GM12878 (cell line): Measurements from ENCODE around the gene MEIS2. TPM values are rescaled to one million over a fixed set of nuclear protein-coding genes. Genes with fewer than 3 reads are reported as not detected.

Experiments used
- ATAC-seq: fragments of 200-7000 bp; cut with Tn5 transposase; 3 replicates; pipeline ENCODE4 v1.9.1; 2020; ENCODE audit warnings: mild to moderate bottlenecking, moderate library complexity
- BruUV-seq: library from RNA; stranded (reverse); fragments of 400-500 nt; replicated peaks from 2 replicates; lab custom pipeline; 2021; lab: Mats Ljungman, UMichigan
- CTCF ChIA-PET: fragments of 300-600 bp; sonication (Branson Sonifier 250); formaldehyde crosslinking; extraction: SDS; loops from one replicate; lab custom pipeline; 2021; ENCODE audit warnings: inconsistent platforms; lab: Yijun Ruan, JAX
- POLR2A ChIA-PET: fragments of 350-600 bp; formaldehyde crosslinking; extraction: SDS; loops from one replicate; lab custom pipeline; 2021; ENCODE audit warnings: inconsistent platforms; lab: Charles Lee
- RAD21 ChIA-PET: fragments of 300-600 bp; sonication (Branson Sonifier 250); formaldehyde crosslinking; loops from one replicate; lab custom pipeline; 2023; ENCODE audit warnings: antibody characterized with exemption; ENCODE audit not compliant: unreplicated experiment; lab: Charles Lee
- SMC1A ChIA-PET: fragments of 300-600 bp; sonication (Branson Sonifier 250); formaldehyde crosslinking; loops from one replicate; lab custom pipeline; 2023; ENCODE audit not compliant: unreplicated experiment, uncharacterized antibody; lab: Charles Lee
- DNase-seq: peaks from one replicate; pipeline ENCODE4 v3.0.0-alpha.2; 2011; ENCODE audit warnings: low read depth, low spot score
- FAIRE-seq: peaks from 3 replicates; lab custom pipeline; 2011; peaks lifted over from hg19 to GRCh38; lab: Jason Lieb, UNC
- H2AFZ ChIP-seq: 2 replicates; pipeline ENCODE4 v1.6.0; 2011; ENCODE audit warnings: low read depth, low read length, control low read depth; ENCODE audit not compliant: control insufficient read depth
- H3K27ac ChIP-seq: 2 replicates; pipeline ENCODE4 v1.5.1; 2011; ENCODE audit warnings: control low read depth; ENCODE audit not compliant: control insufficient read depth, insufficient read depth
- H3K27me3 ChIP-seq, 2 experiments: replicated peaks in 1 of 2; 2 replicates each; pipeline versions ENCODE4 v1.6.0 to v1.6.1; 2011; ENCODE audit warnings: low read length in 1 of 2; ENCODE audit not compliant: control insufficient read depth in 2 of 2, insufficient read depth in 2 of 2
- H3K36me3 ChIP-seq, 2 experiments: 2 replicates each; pipeline ENCODE4 v1.5.1; 2011; ENCODE audit warnings: low read length in 1 of 2; ENCODE audit not compliant: control insufficient read depth in 2 of 2, insufficient read depth in 2 of 2
- H3K4me1 ChIP-seq: 2 replicates; pipeline ENCODE4 v1.6.1; 2011; ENCODE audit warnings: mild to moderate bottlenecking, low read length, moderate library complexity, mixed read lengths; ENCODE audit not compliant: control insufficient read depth, insufficient read depth
- H3K4me2 ChIP-seq: 2 replicates; pipeline ENCODE4 v1.6.0; 2011; ENCODE audit warnings: control low read depth; ENCODE audit not compliant: control insufficient read depth, insufficient read depth
- H3K4me3 ChIP-seq: fragments of 200-600 bp; sonication (generic); 2 replicates; pipeline ENCODE4 v1.5.1; 2016
- H3K79me2 ChIP-seq: 2 replicates; pipeline ENCODE4 v1.6.0; 2011; ENCODE audit warnings: low read length; ENCODE audit not compliant: control insufficient read depth, insufficient read depth
- H3K9ac ChIP-seq: 2 replicates; pipeline ENCODE4 v1.8.0; 2011; ENCODE audit warnings: low read length, control low read depth, mixed read lengths; ENCODE audit not compliant: control insufficient read depth, insufficient read depth
- H3K9me3 ChIP-seq: replicated peaks from 3 replicates; pipeline ENCODE4 v1.5.1; 2011; ENCODE audit warnings: mild to moderate bottlenecking, low read length; ENCODE audit not compliant: control insufficient read depth, insufficient read depth
- H4K20me1 ChIP-seq: 2 replicates; pipeline ENCODE4 v1.6.0; 2011; ENCODE audit not compliant: control insufficient read depth, insufficient read depth
- CTCF ChIP-seq, 3 experiments: IDR thresholded peaks in 2 of 3; conservative IDR thresholded peaks in 1 of 3; 2 replicates each; pipeline ENCODE4 v1.5.1; 2011; ENCODE audit warnings: low read depth in 3 of 3, low read length in 3 of 3, mild to moderate bottlenecking in 3 of 3, control low read depth in 2 of 3, moderate library complexity in 2 of 3, inconsistent platforms in 1 of 3, mixed read lengths in 1 of 3; ENCODE audit not compliant: control insufficient read depth in 2 of 3, insufficient read depth in 1 of 3; ENCODE audit errors: extremely low read depth in 1 of 3
- RAD21 ChIP-seq: IDR thresholded peaks from 2 replicates; pipeline ENCODE4 v1.6.1; 2011; ENCODE audit warnings: mild to moderate bottlenecking, low read depth, low read length, moderate library complexity; ENCODE audit not compliant: insufficient read depth
- WGBS: methylation state at CpG from one replicate; pipeline ENCODE4 v1.1.6; 2016; ENCODE audit warnings: low lambda C conversion rate; ENCODE audit not compliant: insufficient replicate concordance, insufficient coverage; ENCODE audit errors: missing lambda C conversion rate; 5-methylcytosine and 5-hydroxymethylcytosine counted together
- in situ Hi-C: fragments of 300-500 bp; cut with MboI; formaldehyde crosslinking; loops from 9 replicates; pipeline ENCODE4 v1.14.3; 2018; ENCODE audit warnings: mixed read lengths
- intact Hi-C: fragments of 100-400 bp; cut with micrococcal nuclease; formaldehyde crosslinking; loops from one replicate; pipeline ENCODE4 v1.14.2; 2022; ENCODE audit not compliant: unreplicated experiment
- polyA plus RNA-seq, 11 experiments: library from polyadenylated mRNA; depleted of rRNA in 4 of 11; unstranded in 6 of 11; stranded (reverse) in 5 of 11; fragments of >200 nt; fragmentation: Nextera tagmentation in 4 of 11; fragmentation: Illumina TruSeq in 1 of 11; extraction: Ambion mirVana in 4 of 11; extraction: Trizol in 1 of 11; gene quantifications; 1 replicate in 1 of 11; 2 replicates in 10 of 11; pipeline versions ENCODE4 v1.2.1 to v1.2.3, GENCODE V29; 2011 to 2016; ENCODE audit warnings: inconsistent platforms in 2 of 11, missing spikeins in 2 of 11, low read depth in 1 of 11
- total RNA-seq, 4 experiments: library from RNA; depleted of rRNA in 3 of 4; stranded (reverse); fragments of >200 nt in 3 of 4; fragmentation: Illumina TruSeq in 1 of 4; extraction: Trizol in 1 of 4; gene quantifications; 2 replicates each; pipeline versions ENCODE4 v1.2.1 to v1.2.3, GENCODE V29; 2013 to 2021
- TF ChIP-seq, protein P1 (sequence below): fragments of 450-650 bp; IDR thresholded peaks from 2 replicates; pipeline ENCODE4 v1.6.1; 2018; ENCODE audit warnings: borderline replicate concordance, mild to moderate bottlenecking; ENCODE audit not compliant: partially characterized antibody

MEIS2 gene
- total and polyA plus RNA-seq, 10 of the 15 experiments (the other 5 are each of a cell fraction or from before 2014, with no cell fraction given): 9.2 to 54.0 (median 20.4) TPM

- peaks cover 4% of the 10 kb centered on the region; the same call in 1 of the 2 replicates for H3K4me1 ChIP-seq
- FAIRE-seq (no peak), ATAC-seq (peak; percentile 48), DNase-seq (no peak)
- H3K79me2 ChIP-seq: no peaks in the 10 kb centered on the region
- no peak overlapping the region for H3K4me3 ChIP-seq
- WGBS: 9% methylated on average over 1 of the region's 1 CpG
- H3K9me3 ChIP-seq: no peaks in the 10 kb centered on the region
- TF ChIP-seq CTCF (IDR thresholded peaks at IDR 0.05 in 2 of 3, conservative IDR thresholded peaks at IDR 0.05 in 1 of 3; ENCODE audit: control insufficient read depth in 2 of 3, extremely low read depth in 1 of 3, insufficient read depth in 1 of 3, low read depth in 3 of 3, low read length in 3 of 3): peak in 1 of 3 experiments; percentile 21; a peak in 1 of 6 replicates
- TF ChIP-seq, protein P1, sequence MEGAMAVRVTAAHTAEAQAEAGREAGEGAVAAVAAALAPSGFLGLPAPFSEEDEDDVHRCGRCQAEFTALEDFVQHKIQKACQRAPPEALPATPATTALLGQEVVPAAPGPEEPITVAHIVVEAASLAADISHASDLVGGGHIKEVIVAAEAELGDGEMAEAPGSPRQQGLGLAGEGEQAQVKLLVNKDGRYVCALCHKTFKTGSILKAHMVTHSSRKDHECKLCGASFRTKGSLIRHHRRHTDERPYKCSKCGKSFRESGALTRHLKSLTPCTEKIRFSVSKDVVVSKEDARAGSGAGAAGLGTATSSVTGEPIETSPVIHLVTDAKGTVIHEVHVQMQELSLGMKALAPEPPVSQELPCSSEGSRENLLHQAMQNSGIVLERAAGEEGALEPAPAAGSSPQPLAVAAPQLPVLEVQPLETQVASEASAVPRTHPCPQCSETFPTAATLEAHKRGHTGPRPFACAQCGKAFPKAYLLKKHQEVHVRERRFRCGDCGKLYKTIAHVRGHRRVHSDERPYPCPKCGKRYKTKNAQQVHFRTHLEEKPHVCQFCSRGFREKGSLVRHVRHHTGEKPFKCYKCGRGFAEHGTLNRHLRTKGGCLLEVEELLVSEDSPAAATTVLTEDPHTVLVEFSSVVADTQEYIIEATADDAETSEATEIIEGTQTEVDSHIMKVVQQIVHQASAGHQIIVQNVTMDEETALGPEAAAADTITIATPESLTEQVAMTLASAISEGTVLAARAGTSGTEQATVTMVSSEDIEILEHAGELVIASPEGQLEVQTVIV: no peak
- peak; percentile 41; the same call in 1 of the 2 replicates for TF ChIP-seq RAD21
- H3K27me3 ChIP-seq: peaks cover 0 to 2% of the 10 kb centered on the region in 2 experiments; a peak in 2 of 4 replicates
- no peak overlapping the region for H3K9ac ChIP-seq
- no peak overlapping the region for H3K27ac ChIP-seq
- no peak overlapping the region for H3K4me2 ChIP-seq
- SMC1A ChIA-PET: interaction anchor here (0.6 to 2.0 kb wide), 9 partner anchors 11 to 1379 kb away, joined by 3 to 4 read pairs (median 3); no protein-coding TSS in a partner anchor
- RAD21 ChIA-PET: interaction anchor here (1.1 to 1.5 kb wide), 2 partner anchors 160 to 250 kb away, joined by 3 to 5 read pairs; no protein-coding TSS in a partner anchor
- H2AFZ ChIP-seq: no peak overlapping the region
- BruUV-seq: no TSS peak
- CTCF ChIA-PET: interaction anchor here (0.6 to 5.4 kb wide), 12 partner anchors 10 to 1614 kb away, joined by 3 to 50 read pairs (median 4); no protein-coding TSS in a partner anchor
- in situ Hi-C loops: no loop called here
- no peaks in the 10 kb centered on the region for H4K20me1 ChIP-seq
- no peaks in the 10 kb centered on the region for H3K36me3 ChIP-seq
- intact Hi-C loops: loop anchor here (2.0 to 10.0 kb wide), 4 partner anchors 251 to 1379 kb away; no protein-coding TSS in a partner anchor
- POLR2A ChIA-PET: no interaction called here
Observed at GRCh38 chr15:37133602-37134001, 33.3 kb upstream of the MEIS2 start.
